K562 (cell line): Measurements from ENCODE around the gene PPFIA1. TPM values are rescaled to one million over a fixed set of nuclear protein-coding genes. Genes with fewer than 3 reads are reported as not detected.

ENCODE experiments used
- ATAC-seq: fragments of 200-7000 bp; cut with Tn5 transposase; 3 replicates; pipeline ENCODE4 v1.9.1; 2020; ENCODE audit warnings: moderate library complexity
- BruUV-seq: library from RNA; stranded (reverse); fragments of 400-500 nt; replicated peaks from 2 replicates; lab custom pipeline; 2021; lab: Mats Ljungman, UMichigan
- CTCF ChIA-PET: fragments of 300-600 bp; formaldehyde crosslinking; extraction: SDS; loops from one replicate; lab custom pipeline; 2021; ENCODE audit warnings: low intra/inter-chr PET ratio; lab: Yijun Ruan, JAX
- POLR2A ChIA-PET: fragments of 300-600, 350-650 bp; sonication (Branson Sonifier 250); formaldehyde crosslinking; extraction: SDS; loops from one replicate; lab custom pipeline; 2021; ENCODE audit warnings: antibody characterized with exemption, inconsistent platforms; lab: Yijun Ruan, JAX
- DNase-seq, 4 experiments: peaks; one replicate each; pipeline versions ENCODE4 v3.0.0 to v3.0.0-alpha.2; 2011 to 2018; ENCODE audit warnings: low spot score in 3 of 4, mixed read lengths in 3 of 4; ENCODE audit errors: extremely low read depth in 1 of 4
- FAIRE-seq: peaks from 2 replicates; lab custom pipeline; 2011; peaks lifted over from hg19 to GRCh38; lab: Jason Lieb, UNC
- H2AFZ ChIP-seq: 2 replicates; pipeline ENCODE4 v1.6.0; 2011; ENCODE audit warnings: low read depth, low read length, control low read depth, inconsistent platforms
- H3K27ac ChIP-seq: fragments of 200-600 bp; 3 replicates; pipeline ENCODE4 v1.8.0; 2011; ENCODE audit warnings: low read depth, mild to moderate bottlenecking, control low read depth, inconsistent platforms, low read length, moderate library complexity, mixed read lengths; ENCODE audit errors: extremely low read depth
- H3K27me3 ChIP-seq, 2 experiments: fragments of 300-600 bp in 1 of 2; 2 replicates in 1 of 2; 3 replicates in 1 of 2; pipeline versions ENCODE4 v1.6.0 to v1.8.0; 2011; ENCODE audit warnings: inconsistent platforms in 2 of 2, low read length in 2 of 2, mild to moderate bottlenecking in 1 of 2, mixed read lengths in 1 of 2, moderate library complexity in 1 of 2; ENCODE audit not compliant: control insufficient read depth in 2 of 2, insufficient read depth in 2 of 2
- H3K36me3 ChIP-seq: fragments of 300-600 bp; 3 replicates; pipeline ENCODE4 v1.8.0; 2011; ENCODE audit warnings: mild to moderate bottlenecking, low read length, inconsistent platforms; ENCODE audit not compliant: control insufficient read depth, insufficient read depth
- H3K4me1 ChIP-seq, 2 experiments: fragments of 200-600 bp in 1 of 2; replicated peaks in 1 of 2; 2 replicates in 1 of 2; 3 replicates in 1 of 2; pipeline versions ENCODE4 v1.5.1 to v1.8.0; 2011; ENCODE audit warnings: inconsistent platforms in 2 of 2, low read length in 2 of 2, mild to moderate bottlenecking in 1 of 2, mixed read lengths in 1 of 2, moderate library complexity in 1 of 2; ENCODE audit not compliant: control insufficient read depth in 2 of 2, insufficient read depth in 2 of 2
- H3K4me2 ChIP-seq: 2 replicates; pipeline ENCODE4 v1.6.1; 2011; ENCODE audit warnings: low read length, control low read depth, inconsistent platforms, mixed read lengths; ENCODE audit not compliant: insufficient read depth
- H3K4me3 ChIP-seq: fragments of 200-600 bp; sonication (generic), shearing (Covaris generic); 2 replicates; pipeline ENCODE4 v1.5.1; 2016; ENCODE audit warnings: control low read depth, inconsistent platforms
- H3K79me2 ChIP-seq: fragments of 200-600 bp; 3 replicates; pipeline ENCODE4 v1.8.0; 2011; ENCODE audit warnings: low read length, inconsistent platforms; ENCODE audit not compliant: control insufficient read depth, insufficient read depth
- H3K9ac ChIP-seq, 2 experiments: 2 replicates each; pipeline versions ENCODE4 v1.6.0 to v1.6.1; 2011; ENCODE audit warnings: low read depth in 2 of 2, low read length in 2 of 2, control low read depth in 1 of 2, inconsistent platforms in 1 of 2, mild to moderate bottlenecking in 1 of 2, mixed read lengths in 1 of 2; ENCODE audit not compliant: insufficient read depth in 1 of 2
- H3K9me1 ChIP-seq: one replicate; pipeline ENCODE4 v1.6.0; 2011; ENCODE audit warnings: inconsistent platforms, mild to moderate bottlenecking, low read length, moderate library complexity; ENCODE audit not compliant: control insufficient read depth, insufficient read depth
- H3K9me3 ChIP-seq: replicated peaks from 2 replicates; pipeline ENCODE4 v1.5.1; 2011; ENCODE audit warnings: low read depth, low read length, inconsistent platforms; ENCODE audit not compliant: control insufficient read depth, insufficient read depth
- H4K20me1 ChIP-seq: replicated peaks from 2 replicates; pipeline ENCODE4 v1.6.1; 2011; ENCODE audit warnings: low read length, inconsistent platforms, mixed read lengths; ENCODE audit not compliant: control insufficient read depth, insufficient read depth
- CBFA2T2 ChIP-seq: fragments of 450-650 bp; conservative IDR thresholded peaks from 2 replicates; pipeline ENCODE4 v1.6.1; 2017; ENCODE audit warnings: mild to moderate bottlenecking
- ELF1 ChIP-seq: fragments of 200-800 bp; sonication (Bioruptor generic); IDR thresholded peaks from 2 replicates; pipeline ENCODE4 v1.6.1; 2016; ENCODE audit warnings: missing genetic modification characterization, missing compliant biosample characterization
- FIP1L1 ChIP-seq: fragments of 200-400 bp; formaldehyde crosslinking; IDR thresholded peaks from 2 replicates; pipeline ENCODE4 v1.6.1; 2018; ENCODE audit warnings: mild to moderate bottlenecking, low read depth, low read length; ENCODE audit not compliant: poor library complexity, severe bottlenecking
- HNRNPL ChIP-seq: fragments of 200-400 bp; formaldehyde crosslinking; IDR thresholded peaks from 2 replicates; pipeline ENCODE4 v1.6.1; 2017; ENCODE audit warnings: low read depth, mild to moderate bottlenecking, low read length
- MXI1 ChIP-seq: IDR thresholded peaks from 2 replicates; pipeline ENCODE4 v1.6.1; 2011; ENCODE audit warnings: low read depth, mild to moderate bottlenecking, improper control_type of control experiment, low read length
- PHB ChIP-seq: fragments of 250-450 bp; sonication (Bioruptor Pico); IDR thresholded peaks from 2 replicates; pipeline ENCODE4 v1.5.0; 2021
- SREBF2 ChIP-seq: sonication (generic); formaldehyde crosslinking; IDR thresholded peaks from 2 replicates; pipeline ENCODE4 v1.4.0; 2020; ENCODE audit warnings: mild to moderate bottlenecking, missing genetic modification reagents
- ZFP30 ChIP-seq: fragments of 250-450 bp; sonication (Bioruptor Pico); IDR thresholded peaks from 2 replicates; pipeline ENCODE4 v1.8.0; 2022; ENCODE audit warnings: moderate library complexity, mild to moderate bottlenecking, inconsistent platforms, borderline replicate concordance
- ZNF707 ChIP-seq: fragments of 250-450 bp; sonication (Bioruptor Pico); conservative IDR thresholded peaks from 2 replicates; pipeline ENCODE4 v1.8.0; 2022; ENCODE audit warnings: inconsistent platforms, mild to moderate bottlenecking, moderate library complexity
- WGBS: fragments of 100-300 bp; shearing (Covaris generic); methylation state at CpG from one replicate; pipeline ENCODE4 v1.1.6; 2016; ENCODE audit warnings: low coverage, mixed read lengths; ENCODE audit not compliant: insufficient coverage; ENCODE audit errors: missing lambda C conversion rate; 5-methylcytosine and 5-hydroxymethylcytosine counted together
- in situ Hi-C: fragments of 300-500 bp; cut with MboI; formaldehyde crosslinking; loops from 4 replicates; pipeline ENCODE4 v1.15.0; 2018; ENCODE audit warnings: inconsistent platforms, mixed read lengths
- intact Hi-C: fragments of 100-400 bp; cut with micrococcal nuclease; formaldehyde crosslinking; loops from 2 replicates; pipeline ENCODE4 v1.14.2; 2022
- polyA plus RNA-seq, 8 experiments: library from polyadenylated mRNA; depleted of rRNA in 4 of 8; stranded (reverse) in 5 of 8; unstranded in 3 of 8; fragments of >200 nt; fragmentation: Nextera tagmentation in 2 of 8; fragmentation: Illumina TruSeq in 1 of 8; extraction: Ambion mirVana in 2 of 8; extraction: Trizol in 1 of 8; gene quantifications; 2 replicates each; pipeline versions ENCODE4 v1.2.1 to v1.2.3, GENCODE V29; 2011 to 2014; ENCODE audit warnings: inconsistent platforms in 1 of 8, missing spikeins in 1 of 8
- total RNA-seq, 7 experiments: library from RNA; depleted of rRNA in 6 of 7; stranded (reverse); fragments of >200 nt in 6 of 7; fragmentation: Illumina TruSeq in 2 of 7; extraction: Trizol in 2 of 7; gene quantifications; 2 replicates each; pipeline versions ENCODE4 v1.2.1 to v1.2.3, GENCODE V29; 2011 to 2021; ENCODE audit warnings: low replicate concordance in 1 of 7
- TF ChIP-seq, protein P1 (sequence below): fragments of 150-350 bp; IDR thresholded peaks from 2 replicates; pipeline ENCODE4 v1.6.1; 2014; ENCODE audit warnings: low read depth, mild to moderate bottlenecking, low read length, borderline replicate concordance
- TF ChIP-seq, protein P2 (sequence below): sonication (generic); formaldehyde crosslinking; IDR thresholded peaks from 2 replicates; pipeline ENCODE4 v1.8.0; 2023; ENCODE audit warnings: missing genetic modification reagents, mild to moderate bottlenecking, borderline replicate concordance
- TF ChIP-seq, protein P3 (sequence below): fragments of 450-650 bp; formaldehyde crosslinking; IDR thresholded peaks from 2 replicates; pipeline ENCODE4 v1.4.0; 2022; ENCODE audit warnings: mild to moderate bottlenecking, moderate library complexity

The PPFIA1 gene
- total and polyA plus RNA-seq, 9 of the 15 experiments (the other 6 are each of a cell fraction or from before 2014, with no cell fraction given), result 9.9 to 41.5 (median 28.5) TPM

DNA sequence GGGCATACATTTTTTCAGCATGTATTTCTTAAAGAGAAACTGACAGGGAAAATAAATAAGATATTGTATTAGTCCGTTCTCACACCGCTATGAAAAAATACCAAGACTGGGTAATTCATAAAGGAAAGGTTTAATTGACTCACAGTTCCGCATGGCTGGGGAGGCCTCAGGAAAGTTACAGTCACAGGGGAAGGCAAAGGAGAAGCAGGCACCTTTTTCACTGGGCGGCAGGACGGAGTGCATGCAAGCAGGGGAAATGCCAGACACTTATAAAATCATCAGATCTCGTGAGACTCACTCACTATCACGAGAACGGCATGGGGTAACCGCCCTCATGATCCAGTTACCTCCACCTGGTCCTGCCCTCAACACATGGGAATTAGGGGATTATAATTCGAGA is 44.2 kb downstream of the PPFIA1 start:
- no peak overlapping the region for H3K4me2 ChIP-seq
- no peaks in the 10 kb centered on the region for H3K9me3 ChIP-seq
- POLR2A ChIA-PET, result no interaction called here
- intact Hi-C loops (no loop called here), in situ Hi-C loops (no loop called here)
- 88% methylated on average over 10 of the region's 10 CpGs for WGBS
- H3K9ac ChIP-seq, result no peak overlapping the region
- ATAC-seq (no peak), FAIRE-seq (no peak), DNase-seq (no peak)
- H3K27ac ChIP-seq, result no peak overlapping the region
- no peak overlapping the region for H3K4me3 ChIP-seq
- no peaks in the 10 kb centered on the region for H3K27me3 ChIP-seq
- no peaks in the 10 kb centered on the region for H3K9me1 ChIP-seq
- H3K79me2 ChIP-seq, result peaks cover 34% of the 10 kb centered on the region
- no peaks in the 10 kb centered on the region; the same call in none of the 2 replicates for H4K20me1 ChIP-seq
- H3K4me1 ChIP-seq, result peaks cover 17 to 22% of the 10 kb centered on the region in 2 experiments
- BruUV-seq, result no TSS peak
- H2AFZ ChIP-seq, result no peak overlapping the region
- CTCF ChIA-PET, result no interaction called here
- H3K36me3 ChIP-seq, result peaks cover 37% of the 10 kb centered on the region; the same call in 2 of the 3 replicates
- TF ChIP-seq SREBF2 (CRISPR knock-in tag), result no peak
- TF ChIP-seq ZFP30 (CRISPR knock-in tag), result no peak
- no peak for TF ChIP-seq ZNF707 (CRISPR knock-in tag)
- TF ChIP-seq HNRNPL, result no peak
- no peak for TF ChIP-seq ELF1 (tag)
- TF ChIP-seq, protein P1, sequence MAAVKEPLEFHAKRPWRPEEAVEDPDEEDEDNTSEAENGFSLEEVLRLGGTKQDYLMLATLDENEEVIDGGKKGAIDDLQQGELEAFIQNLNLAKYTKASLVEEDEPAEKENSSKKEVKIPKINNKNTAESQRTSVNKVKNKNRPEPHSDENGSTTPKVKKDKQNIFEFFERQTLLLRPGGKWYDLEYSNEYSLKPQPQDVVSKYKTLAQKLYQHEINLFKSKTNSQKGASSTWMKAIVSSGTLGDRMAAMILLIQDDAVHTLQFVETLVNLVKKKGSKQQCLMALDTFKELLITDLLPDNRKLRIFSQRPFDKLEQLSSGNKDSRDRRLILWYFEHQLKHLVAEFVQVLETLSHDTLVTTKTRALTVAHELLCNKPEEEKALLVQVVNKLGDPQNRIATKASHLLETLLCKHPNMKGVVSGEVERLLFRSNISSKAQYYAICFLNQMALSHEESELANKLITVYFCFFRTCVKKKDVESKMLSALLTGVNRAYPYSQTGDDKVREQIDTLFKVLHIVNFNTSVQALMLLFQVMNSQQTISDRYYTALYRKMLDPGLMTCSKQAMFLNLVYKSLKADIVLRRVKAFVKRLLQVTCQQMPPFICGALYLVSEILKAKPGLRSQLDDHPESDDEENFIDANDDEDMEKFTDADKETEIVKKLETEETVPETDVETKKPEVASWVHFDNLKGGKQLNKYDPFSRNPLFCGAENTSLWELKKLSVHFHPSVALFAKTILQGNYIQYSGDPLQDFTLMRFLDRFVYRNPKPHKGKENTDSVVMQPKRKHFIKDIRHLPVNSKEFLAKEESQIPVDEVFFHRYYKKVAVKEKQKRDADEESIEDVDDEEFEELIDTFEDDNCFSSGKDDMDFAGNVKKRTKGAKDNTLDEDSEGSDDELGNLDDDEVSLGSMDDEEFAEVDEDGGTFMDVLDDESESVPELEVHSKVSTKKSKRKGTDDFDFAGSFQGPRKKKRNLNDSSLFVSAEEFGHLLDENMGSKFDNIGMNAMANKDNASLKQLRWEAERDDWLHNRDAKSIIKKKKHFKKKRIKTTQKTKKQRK, result no peak
- TF ChIP-seq, protein P2, sequence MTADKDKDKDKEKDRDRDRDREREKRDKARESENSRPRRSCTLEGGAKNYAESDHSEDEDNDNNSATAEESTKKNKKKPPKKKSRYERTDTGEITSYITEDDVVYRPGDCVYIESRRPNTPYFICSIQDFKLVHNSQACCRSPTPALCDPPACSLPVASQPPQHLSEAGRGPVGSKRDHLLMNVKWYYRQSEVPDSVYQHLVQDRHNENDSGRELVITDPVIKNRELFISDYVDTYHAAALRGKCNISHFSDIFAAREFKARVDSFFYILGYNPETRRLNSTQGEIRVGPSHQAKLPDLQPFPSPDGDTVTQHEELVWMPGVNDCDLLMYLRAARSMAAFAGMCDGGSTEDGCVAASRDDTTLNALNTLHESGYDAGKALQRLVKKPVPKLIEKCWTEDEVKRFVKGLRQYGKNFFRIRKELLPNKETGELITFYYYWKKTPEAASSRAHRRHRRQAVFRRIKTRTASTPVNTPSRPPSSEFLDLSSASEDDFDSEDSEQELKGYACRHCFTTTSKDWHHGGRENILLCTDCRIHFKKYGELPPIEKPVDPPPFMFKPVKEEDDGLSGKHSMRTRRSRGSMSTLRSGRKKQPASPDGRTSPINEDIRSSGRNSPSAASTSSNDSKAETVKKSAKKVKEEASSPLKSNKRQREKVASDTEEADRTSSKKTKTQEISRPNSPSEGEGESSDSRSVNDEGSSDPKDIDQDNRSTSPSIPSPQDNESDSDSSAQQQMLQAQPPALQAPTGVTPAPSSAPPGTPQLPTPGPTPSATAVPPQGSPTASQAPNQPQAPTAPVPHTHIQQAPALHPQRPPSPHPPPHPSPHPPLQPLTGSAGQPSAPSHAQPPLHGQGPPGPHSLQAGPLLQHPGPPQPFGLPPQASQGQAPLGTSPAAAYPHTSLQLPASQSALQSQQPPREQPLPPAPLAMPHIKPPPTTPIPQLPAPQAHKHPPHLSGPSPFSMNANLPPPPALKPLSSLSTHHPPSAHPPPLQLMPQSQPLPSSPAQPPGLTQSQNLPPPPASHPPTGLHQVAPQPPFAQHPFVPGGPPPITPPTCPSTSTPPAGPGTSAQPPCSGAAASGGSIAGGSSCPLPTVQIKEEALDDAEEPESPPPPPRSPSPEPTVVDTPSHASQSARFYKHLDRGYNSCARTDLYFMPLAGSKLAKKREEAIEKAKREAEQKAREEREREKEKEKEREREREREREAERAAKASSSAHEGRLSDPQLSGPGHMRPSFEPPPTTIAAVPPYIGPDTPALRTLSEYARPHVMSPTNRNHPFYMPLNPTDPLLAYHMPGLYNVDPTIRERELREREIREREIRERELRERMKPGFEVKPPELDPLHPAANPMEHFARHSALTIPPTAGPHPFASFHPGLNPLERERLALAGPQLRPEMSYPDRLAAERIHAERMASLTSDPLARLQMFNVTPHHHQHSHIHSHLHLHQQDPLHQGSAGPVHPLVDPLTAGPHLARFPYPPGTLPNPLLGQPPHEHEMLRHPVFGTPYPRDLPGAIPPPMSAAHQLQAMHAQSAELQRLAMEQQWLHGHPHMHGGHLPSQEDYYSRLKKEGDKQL (CRISPR knock-in tag), result no peak
- TF ChIP-seq, protein P3, sequence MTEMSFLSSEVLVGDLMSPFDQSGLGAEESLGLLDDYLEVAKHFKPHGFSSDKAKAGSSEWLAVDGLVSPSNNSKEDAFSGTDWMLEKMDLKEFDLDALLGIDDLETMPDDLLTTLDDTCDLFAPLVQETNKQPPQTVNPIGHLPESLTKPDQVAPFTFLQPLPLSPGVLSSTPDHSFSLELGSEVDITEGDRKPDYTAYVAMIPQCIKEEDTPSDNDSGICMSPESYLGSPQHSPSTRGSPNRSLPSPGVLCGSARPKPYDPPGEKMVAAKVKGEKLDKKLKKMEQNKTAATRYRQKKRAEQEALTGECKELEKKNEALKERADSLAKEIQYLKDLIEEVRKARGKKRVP (CRISPR knock-in tag), result no peak
- no peak for TF ChIP-seq CBFA2T2
- no peak for TF ChIP-seq MXI1
- no peak for TF ChIP-seq PHB (CRISPR knock-in tag)
- TF ChIP-seq FIP1L1, result no peak
